ENCODE results near the gene SLC1A7. TPM values are rescaled to one million over a fixed set of nuclear protein-coding genes. Genes with fewer than 3 reads are reported as not detected.

The SLC1A7 gene
- total RNA-seq, 4 donors from 2014 or later = 0.45 to 3.7 (median 0.84) TPM

DNA sequence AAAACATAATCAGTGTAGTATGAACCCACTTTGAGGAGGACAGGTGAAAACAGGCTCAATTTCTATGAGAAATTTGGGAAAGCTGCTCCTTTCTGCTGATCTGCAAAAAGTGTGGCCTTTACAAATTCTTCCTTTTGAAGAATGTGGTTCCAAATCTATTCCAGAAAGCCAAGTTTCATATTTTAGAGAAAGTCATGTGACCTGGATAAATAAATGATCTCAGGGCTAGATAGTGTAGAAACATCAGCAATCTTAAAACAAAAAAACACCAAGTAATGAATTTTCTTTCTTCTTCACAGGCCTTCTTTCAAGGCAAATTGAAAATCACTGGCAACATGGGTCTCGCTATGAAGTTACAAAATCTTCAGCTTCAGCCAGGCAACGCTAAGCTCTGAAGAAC, 92.1 kb downstream of the SLC1A7 start:
- Histone ChIP-seq H3K9me3 (no peaks in the 10 kb centered on the region), H3K36me3 (peaks cover 8 to 57% (median 15%) of the 10 kb centered on the region in 4 donors), H3K27ac (replicated peaks in 1 of 4) (no peak overlapping the region), H3K4me1 (peaks cover 16 to 39% (median 31%) of the 10 kb centered on the region in 4 donors), H3K4me3 (no peak overlapping the region), H3K27me3 (no peaks in the 10 kb centered on the region)
- intact Hi-C loops (cut with DNase I) = no loop called here
- TF ChIP-seq POLR2AphosphoS5 (IDR thresholded peaks at IDR 0.05) (no peak), EP300 (IDR thresholded peaks at IDR 0.05) (no peak), POLR2A (IDR thresholded peaks at IDR 0.05; ENCODE audit: low read depth) (no peak)
- TF ChIP-seq, protein P1, sequence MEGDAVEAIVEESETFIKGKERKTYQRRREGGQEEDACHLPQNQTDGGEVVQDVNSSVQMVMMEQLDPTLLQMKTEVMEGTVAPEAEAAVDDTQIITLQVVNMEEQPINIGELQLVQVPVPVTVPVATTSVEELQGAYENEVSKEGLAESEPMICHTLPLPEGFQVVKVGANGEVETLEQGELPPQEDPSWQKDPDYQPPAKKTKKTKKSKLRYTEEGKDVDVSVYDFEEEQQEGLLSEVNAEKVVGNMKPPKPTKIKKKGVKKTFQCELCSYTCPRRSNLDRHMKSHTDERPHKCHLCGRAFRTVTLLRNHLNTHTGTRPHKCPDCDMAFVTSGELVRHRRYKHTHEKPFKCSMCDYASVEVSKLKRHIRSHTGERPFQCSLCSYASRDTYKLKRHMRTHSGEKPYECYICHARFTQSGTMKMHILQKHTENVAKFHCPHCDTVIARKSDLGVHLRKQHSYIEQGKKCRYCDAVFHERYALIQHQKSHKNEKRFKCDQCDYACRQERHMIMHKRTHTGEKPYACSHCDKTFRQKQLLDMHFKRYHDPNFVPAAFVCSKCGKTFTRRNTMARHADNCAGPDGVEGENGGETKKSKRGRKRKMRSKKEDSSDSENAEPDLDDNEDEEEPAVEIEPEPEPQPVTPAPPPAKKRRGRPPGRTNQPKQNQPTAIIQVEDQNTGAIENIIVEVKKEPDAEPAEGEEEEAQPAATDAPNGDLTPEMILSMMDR (IDR thresholded peaks at IDR 0.05) = no peak
- WGBS = 87% methylated on average over 2 of the region's 2 CpGs
- DNase-seq (ENCODE audit: extremely low spot score) = no peak

DNA sequence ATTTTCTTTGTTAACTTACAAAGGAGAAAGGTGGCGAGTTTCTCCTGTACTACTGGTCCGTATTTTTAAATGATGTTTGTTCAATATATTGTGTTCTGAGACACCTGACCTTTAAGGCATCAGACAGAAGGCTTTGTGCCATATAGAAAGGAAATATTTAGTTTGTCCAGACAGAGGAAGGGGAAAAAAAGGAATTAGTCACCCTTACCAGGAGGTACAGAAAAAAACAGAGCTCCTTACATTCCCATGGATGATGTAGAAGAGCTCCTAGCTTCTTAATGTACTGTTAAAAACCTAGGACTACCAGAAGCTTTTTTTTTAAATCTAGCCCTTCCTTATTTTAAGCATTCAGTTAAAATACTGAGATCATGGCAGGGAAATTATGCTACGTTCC, 92.9 kb downstream of the SLC1A7 start:
- intact Hi-C loops (cut with DNase I) = no loop called here
- no peak overlapping the region for H3K27ac ChIP-seq (replicated peaks in 1 of 4)
- TF ChIP-seq, protein P1 (IDR thresholded peaks at IDR 0.05) = no peak
- TF ChIP-seq POLR2AphosphoS5 (IDR thresholded peaks at IDR 0.05) (no peak), POLR2A (IDR thresholded peaks at IDR 0.05; ENCODE audit: low read depth) (no peak), EP300 (IDR thresholded peaks at IDR 0.05) (no peak)
- peaks cover 16 to 43% (median 31%) of the 10 kb centered on the region in 4 donors for H3K4me1 ChIP-seq
- no peak for DNase-seq (ENCODE audit: extremely low spot score)
- no peaks in the 10 kb centered on the region for H3K27me3 ChIP-seq
- 85% methylated on average over 3 of the region's 3 CpGs for WGBS
- H3K4me3 ChIP-seq = no peak overlapping the region
- H3K9me3 ChIP-seq = no peaks in the 10 kb centered on the region
- peaks cover 8 to 57% (median 15%) of the 10 kb centered on the region in 4 donors for H3K36me3 ChIP-seq

DNA sequence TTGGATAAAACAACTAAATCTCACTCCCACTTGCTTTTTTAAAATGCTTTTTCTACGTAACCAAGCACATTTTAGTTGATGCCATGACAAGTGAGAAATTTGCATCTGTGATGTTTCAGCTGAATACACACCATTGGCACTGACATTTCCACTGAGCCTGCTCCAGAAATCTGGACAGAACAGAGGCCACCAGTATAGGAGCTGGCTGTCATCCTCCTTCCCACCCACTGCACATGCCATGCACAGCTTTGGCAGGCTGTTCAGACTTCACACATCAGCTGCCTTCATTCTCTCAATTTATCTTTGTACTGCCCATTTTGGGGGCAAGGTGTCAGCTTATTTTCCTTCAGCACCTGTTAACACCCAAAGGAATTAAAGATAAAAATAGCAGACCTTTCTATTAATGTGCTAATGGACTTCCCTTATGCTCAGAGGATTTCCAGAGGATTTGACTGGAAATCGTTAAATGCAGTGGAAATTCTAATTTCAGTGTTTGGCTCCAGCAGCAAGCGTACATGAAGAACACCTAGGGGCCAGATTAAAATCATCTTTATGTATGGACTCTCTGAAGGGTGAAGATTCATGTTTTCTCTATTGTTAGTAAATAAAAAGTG, 93.4 kb downstream of the SLC1A7 start:
- no peaks in the 10 kb centered on the region for H3K27me3 ChIP-seq
- no peak overlapping the region for H3K4me3 ChIP-seq
- intact Hi-C loops (cut with DNase I) = no loop called here
- no peak overlapping the region for H3K27ac ChIP-seq (replicated peaks in 1 of 4)
- no peaks in the 10 kb centered on the region for H3K9me3 ChIP-seq
- WGBS = 76% methylated on average over 3 of the region's 3 CpGs
- H3K36me3 ChIP-seq = peaks cover 8 to 58% (median 16%) of the 10 kb centered on the region in 4 donors
- no peak for DNase-seq (ENCODE audit: extremely low spot score)
- peaks cover 16 to 43% (median 31%) of the 10 kb centered on the region in 4 donors for H3K4me1 ChIP-seq
- TF ChIP-seq EP300 (IDR thresholded peaks at IDR 0.05) (no peak), POLR2AphosphoS5 (IDR thresholded peaks at IDR 0.05) (no peak), POLR2A (IDR thresholded peaks at IDR 0.05; ENCODE audit: low read depth) (no peak)
- TF ChIP-seq, protein P1 (IDR thresholded peaks at IDR 0.05) = no peak

DNA sequence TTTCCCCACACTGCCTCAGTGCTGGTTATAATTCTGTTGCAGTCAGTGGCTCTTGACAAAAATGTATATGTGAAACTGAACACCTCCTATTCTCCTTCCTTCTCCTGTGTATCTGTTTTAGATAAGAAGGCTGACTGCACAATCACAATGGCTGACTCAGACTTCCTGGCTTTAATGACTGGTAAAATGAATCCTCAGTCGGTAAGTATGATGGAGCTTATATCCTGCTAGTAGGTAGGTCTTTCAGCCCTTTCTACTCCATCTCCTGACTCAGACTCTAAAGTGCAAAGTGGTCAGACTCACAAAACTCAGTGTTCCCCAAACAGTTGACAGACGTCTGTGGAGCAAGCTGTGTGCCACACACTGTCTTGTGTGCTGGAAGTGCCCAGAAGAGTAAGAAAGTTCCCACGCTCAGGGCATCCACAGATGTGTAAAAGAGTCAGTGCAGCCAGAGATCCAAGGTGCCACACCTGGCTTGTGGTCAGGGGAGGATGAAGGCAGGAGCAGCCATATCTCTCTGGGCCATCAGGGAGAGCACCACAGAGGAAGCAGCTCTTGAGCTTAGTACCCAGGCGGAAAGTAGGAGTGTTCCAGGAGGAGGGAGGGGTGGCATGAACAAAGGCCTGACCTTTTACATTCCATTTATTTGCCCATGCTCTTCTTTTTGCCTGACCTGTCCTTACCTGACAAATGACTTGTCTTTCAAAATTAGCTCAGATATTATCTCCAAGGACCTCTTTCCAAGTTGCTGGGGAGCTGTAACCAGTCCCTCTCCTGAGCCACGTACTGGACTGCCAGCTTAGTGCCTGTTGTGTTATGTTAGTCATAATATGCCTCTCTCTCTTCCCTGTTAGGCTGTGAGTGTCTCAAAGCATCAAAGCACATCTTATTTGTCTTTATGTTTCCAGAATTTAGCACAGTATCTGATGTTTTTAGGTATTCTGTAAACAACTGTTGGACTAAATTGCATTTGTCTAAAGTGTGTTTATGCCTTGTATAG, 94.4 kb downstream of the SLC1A7 start:
- no peaks in the 10 kb centered on the region for H3K27me3 ChIP-seq
- no peaks in the 10 kb centered on the region for H3K9me3 ChIP-seq
- no peak overlapping the region for H3K4me3 ChIP-seq
- 82% methylated on average over 4 of the region's 5 CpGs for WGBS
- TF ChIP-seq, protein P1 (IDR thresholded peaks at IDR 0.05) = no peak
- TF ChIP-seq POLR2AphosphoS5 (IDR thresholded peaks at IDR 0.05) (no peak), POLR2A (IDR thresholded peaks at IDR 0.05; ENCODE audit: low read depth) (no peak), EP300 (IDR thresholded peaks at IDR 0.05) (no peak)
- H3K4me1 ChIP-seq = peaks cover 20 to 43% (median 31%) of the 10 kb centered on the region in 4 donors
- H3K36me3 ChIP-seq = peaks cover 8 to 50% (median 15%) of the 10 kb centered on the region in 4 donors
- H3K27ac ChIP-seq (replicated peaks in 1 of 4) = no peak overlapping the region
- intact Hi-C loops (cut with DNase I) = no loop called here
- no peak for DNase-seq (ENCODE audit: extremely low spot score)

Data from esophagus muscularis mucosa (tissue), 4 donors.